ENCODE data around the gene SPTLC3. TPM values are rescaled to one million over a fixed set of nuclear protein-coding genes. Genes with fewer than 3 reads are reported as not detected.
A peak's percentile ranks its signal among the peaks of the same experiment; 100 is the strongest.

The SPTLC3 gene
- total and polyA plus RNA-seq, 2 of the 13 experiments (the other 11 are each of a cell fraction or from before 2014, with no cell fraction given) = 20.5 to 95.6 TPM

DNA sequence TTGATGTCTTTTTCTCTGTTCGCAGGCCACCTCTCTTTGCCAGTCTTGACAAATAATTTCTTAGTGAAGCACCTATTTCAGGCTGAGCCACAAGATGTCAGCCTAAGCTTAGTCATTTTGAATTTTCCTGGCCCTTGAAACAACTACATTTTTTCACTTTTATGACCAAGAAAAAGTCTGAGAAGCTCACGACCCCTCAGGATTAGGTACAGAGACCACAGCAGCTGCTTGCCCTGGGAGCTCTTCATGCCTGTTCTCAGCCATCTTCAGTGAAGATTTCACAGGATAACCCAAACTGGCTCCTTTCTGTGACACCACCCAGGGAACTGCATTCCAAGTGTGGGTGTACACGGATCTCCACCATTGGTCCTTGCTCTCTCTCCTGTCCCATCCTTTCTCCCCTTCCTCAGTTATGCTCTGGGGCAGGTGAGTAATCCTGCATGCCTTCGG is 38.4 kb upstream of the SPTLC3 start (continued):
- no peak for TF ChIP-seq KDM6A (CRISPR knock-in tag; IDR thresholded peaks at IDR 0.05; ENCODE audit: low read depth)
- no peak for TF ChIP-seq SCMH1 (CRISPR knock-in tag; IDR thresholded peaks at IDR 0.05; ENCODE audit: borderline replicate concordance)
- TF ChIP-seq ZNF558 (CRISPR knock-in tag; IDR thresholded peaks at IDR 0.05; ENCODE audit: borderline replicate concordance) = no peak
- TF ChIP-seq MYNN (CRISPR knock-in tag; IDR thresholded peaks at IDR 0.05; ENCODE audit: low read depth) = 0 out of 2 replicates have a peak, but pooled peaks have one; percentile 14
- TF ChIP-seq, protein P1, sequence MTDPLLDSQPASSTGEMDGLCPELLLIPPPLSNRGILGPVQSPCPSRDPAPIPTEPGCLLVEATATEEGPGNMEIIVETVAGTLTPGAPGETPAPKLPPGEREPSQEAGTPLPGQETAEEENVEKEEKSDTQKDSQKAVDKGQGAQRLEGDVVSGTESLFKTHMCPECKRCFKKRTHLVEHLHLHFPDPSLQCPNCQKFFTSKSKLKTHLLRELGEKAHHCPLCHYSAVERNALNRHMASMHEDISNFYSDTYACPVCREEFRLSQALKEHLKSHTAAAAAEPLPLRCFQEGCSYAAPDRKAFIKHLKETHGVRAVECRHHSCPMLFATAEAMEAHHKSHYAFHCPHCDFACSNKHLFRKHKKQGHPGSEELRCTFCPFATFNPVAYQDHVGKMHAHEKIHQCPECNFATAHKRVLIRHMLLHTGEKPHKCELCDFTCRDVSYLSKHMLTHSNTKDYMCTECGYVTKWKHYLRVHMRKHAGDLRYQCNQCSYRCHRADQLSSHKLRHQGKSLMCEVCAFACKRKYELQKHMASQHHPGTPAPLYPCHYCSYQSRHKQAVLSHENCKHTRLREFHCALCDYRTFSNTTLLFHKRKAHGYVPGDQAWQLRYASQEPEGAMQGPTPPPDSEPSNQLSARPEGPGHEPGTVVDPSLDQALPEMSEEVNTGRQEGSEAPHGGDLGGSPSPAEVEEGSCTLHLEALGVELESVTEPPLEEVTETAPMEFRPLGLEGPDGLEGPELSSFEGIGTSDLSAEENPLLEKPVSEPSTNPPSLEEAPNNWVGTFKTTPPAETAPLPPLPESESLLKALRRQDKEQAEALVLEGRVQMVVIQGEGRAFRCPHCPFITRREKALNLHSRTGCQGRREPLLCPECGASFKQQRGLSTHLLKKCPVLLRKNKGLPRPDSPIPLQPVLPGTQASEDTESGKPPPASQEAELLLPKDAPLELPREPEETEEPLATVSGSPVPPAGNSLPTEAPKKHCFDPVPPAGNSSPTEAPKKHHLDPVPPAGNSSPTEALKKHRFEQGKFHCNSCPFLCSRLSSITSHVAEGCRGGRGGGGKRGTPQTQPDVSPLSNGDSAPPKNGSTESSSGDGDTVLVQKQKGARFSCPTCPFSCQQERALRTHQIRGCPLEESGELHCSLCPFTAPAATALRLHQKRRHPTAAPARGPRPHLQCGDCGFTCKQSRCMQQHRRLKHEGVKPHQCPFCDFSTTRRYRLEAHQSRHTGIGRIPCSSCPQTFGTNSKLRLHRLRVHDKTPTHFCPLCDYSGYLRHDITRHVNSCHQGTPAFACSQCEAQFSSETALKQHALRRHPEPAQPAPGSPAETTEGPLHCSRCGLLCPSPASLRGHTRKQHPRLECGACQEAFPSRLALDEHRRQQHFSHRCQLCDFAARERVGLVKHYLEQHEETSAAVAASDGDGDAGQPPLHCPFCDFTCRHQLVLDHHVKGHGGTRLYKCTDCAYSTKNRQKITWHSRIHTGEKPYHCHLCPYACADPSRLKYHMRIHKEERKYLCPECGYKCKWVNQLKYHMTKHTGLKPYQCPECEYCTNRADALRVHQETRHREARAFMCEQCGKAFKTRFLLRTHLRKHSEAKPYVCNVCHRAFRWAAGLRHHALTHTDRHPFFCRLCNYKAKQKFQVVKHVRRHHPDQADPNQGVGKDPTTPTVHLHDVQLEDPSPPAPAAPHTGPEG (CRISPR knock-in tag; IDR thresholded peaks at IDR 0.05) = no peak
- TF ChIP-seq TGIF2 (CRISPR knock-in tag; IDR thresholded peaks at IDR 0.05) = no peak
- no peak for TF ChIP-seq PHF20 (CRISPR knock-in tag; IDR thresholded peaks at IDR 0.05)
- TF ChIP-seq, protein P2, sequence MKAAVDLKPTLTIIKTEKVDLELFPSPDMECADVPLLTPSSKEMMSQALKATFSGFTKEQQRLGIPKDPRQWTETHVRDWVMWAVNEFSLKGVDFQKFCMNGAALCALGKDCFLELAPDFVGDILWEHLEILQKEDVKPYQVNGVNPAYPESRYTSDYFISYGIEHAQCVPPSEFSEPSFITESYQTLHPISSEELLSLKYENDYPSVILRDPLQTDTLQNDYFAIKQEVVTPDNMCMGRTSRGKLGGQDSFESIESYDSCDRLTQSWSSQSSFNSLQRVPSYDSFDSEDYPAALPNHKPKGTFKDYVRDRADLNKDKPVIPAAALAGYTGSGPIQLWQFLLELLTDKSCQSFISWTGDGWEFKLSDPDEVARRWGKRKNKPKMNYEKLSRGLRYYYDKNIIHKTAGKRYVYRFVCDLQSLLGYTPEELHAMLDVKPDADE (CRISPR knock-in tag; IDR thresholded peaks at IDR 0.05) = no peak
- TF ChIP-seq, protein P3, sequence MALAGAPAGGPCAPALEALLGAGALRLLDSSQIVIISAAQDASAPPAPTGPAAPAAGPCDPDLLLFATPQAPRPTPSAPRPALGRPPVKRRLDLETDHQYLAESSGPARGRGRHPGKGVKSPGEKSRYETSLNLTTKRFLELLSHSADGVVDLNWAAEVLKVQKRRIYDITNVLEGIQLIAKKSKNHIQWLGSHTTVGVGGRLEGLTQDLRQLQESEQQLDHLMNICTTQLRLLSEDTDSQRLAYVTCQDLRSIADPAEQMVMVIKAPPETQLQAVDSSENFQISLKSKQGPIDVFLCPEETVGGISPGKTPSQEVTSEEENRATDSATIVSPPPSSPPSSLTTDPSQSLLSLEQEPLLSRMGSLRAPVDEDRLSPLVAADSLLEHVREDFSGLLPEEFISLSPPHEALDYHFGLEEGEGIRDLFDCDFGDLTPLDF (CRISPR knock-in tag; IDR thresholded peaks at IDR 0.05) = no peak
- 0 out of 2 replicates have a peak, but pooled peaks have one; percentile 38 for TF ChIP-seq KMT2A (CRISPR knock-in tag; IDR thresholded peaks at IDR 0.05)
- TF ChIP-seq MIER2 (CRISPR knock-in tag; IDR thresholded peaks at IDR 0.05) = no peak
- peak; percentile 54; the same call in 1 of the 2 replicates for TF ChIP-seq TBX2 (CRISPR knock-in tag; IDR thresholded peaks at IDR 0.05; ENCODE audit: borderline replicate concordance)
- TF ChIP-seq, protein P4, sequence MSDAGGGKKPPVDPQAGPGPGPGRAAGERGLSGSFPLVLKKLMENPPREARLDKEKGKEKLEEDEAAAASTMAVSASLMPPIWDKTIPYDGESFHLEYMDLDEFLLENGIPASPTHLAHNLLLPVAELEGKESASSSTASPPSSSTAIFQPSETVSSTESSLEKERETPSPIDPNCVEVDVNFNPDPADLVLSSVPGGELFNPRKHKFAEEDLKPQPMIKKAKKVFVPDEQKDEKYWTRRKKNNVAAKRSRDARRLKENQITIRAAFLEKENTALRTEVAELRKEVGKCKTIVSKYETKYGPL (CRISPR knock-in tag; IDR thresholded peaks at IDR 0.05) = no peak
- TF ChIP-seq ZBTB38 (CRISPR knock-in tag; IDR thresholded peaks at IDR 0.05) = no peak; the same call in 1 of the 2 replicates
- TF ChIP-seq CHD2 (IDR thresholded peaks at IDR 0.05; ENCODE audit: low read depth, low read length) = no peak
- TF ChIP-seq, protein P5, sequence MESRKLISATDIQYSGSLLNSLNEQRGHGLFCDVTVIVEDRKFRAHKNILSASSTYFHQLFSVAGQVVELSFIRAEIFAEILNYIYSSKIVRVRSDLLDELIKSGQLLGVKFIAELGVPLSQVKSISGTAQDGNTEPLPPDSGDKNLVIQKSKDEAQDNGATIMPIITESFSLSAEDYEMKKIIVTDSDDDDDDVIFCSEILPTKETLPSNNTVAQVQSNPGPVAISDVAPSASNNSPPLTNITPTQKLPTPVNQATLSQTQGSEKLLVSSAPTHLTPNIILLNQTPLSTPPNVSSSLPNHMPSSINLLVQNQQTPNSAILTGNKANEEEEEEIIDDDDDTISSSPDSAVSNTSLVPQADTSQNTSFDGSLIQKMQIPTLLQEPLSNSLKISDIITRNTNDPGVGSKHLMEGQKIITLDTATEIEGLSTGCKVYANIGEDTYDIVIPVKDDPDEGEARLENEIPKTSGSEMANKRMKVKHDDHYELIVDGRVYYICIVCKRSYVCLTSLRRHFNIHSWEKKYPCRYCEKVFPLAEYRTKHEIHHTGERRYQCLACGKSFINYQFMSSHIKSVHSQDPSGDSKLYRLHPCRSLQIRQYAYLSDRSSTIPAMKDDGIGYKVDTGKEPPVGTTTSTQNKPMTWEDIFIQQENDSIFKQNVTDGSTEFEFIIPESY (CRISPR knock-in tag; IDR thresholded peaks at IDR 0.05) = no peak
- TF ChIP-seq, protein P6, sequence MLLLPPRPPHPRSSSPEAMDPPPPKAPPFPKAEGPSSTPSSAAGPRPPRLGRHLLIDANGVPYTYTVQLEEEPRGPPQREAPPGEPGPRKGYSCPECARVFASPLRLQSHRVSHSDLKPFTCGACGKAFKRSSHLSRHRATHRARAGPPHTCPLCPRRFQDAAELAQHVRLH (CRISPR knock-in tag; IDR thresholded peaks at IDR 0.05; ENCODE audit: borderline replicate concordance, low read depth) = no peak; the same call in 1 of the 2 replicates
- 0 out of 2 replicates have a peak, but pooled peaks have one; percentile 49 for TF ChIP-seq WIZ (CRISPR knock-in tag; IDR thresholded peaks at IDR 0.05)
